ENCODE measurements around the gene EGF.
"Not testable (repeated sequence)": the region's sequence is repeated elsewhere in the genome, so short reads cannot be mapped to it uniquely, and the experiment has no call there.

The EGF gene

DNA sequence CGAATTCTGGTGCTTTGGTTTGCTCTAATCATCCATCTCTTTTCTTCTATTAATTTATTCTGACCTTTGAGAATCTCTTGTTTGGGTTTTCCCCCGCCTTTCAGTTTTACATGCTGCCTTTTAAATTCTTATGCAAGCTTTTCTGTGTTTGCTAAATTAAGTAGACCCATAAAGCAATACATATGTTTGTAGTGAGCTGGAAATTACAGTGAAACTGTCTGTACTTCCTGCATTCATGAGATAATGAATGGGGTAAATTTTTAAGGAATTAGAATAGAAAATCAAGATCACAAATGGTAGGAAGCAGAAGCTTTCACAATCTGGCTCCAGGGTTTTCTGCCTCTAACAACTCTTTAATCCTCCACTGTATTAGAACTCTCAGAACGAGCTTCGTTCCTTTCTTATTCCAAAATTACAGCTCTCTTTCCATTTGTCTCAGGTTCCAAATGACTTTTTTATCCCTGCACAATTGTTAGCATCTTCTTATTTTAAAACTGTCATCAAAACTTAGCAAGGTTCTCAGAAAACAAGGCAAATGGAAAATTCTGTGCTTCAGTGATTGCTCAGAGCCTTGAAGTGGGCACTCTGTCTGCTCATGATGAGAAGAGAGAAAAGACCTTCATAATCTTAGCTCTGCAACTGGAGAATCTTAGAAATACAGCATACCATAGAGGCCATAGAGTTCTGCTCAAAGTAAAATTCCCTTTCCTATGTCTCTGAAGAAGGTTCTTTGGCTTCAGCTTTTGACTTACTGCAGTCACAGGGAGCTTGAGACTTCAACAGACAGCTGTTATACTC, 108.2 kb downstream of the EGF start:
- no peaks in the 10 kb centered on the region for H3K27me3 ChIP-seq (ENCODE audit: control insufficient read depth in 1 of 2, insufficient read depth in 2 of 2, low read length in 2 of 2)
- no peak overlapping the region for H3K9ac ChIP-seq (ENCODE audit: low read length)
- no peaks in the 10 kb centered on the region for H3K36me3 ChIP-seq (ENCODE audit: insufficient read depth, low read length)
- H3K4me1 ChIP-seq (ENCODE audit: insufficient read depth, low read length), result no peaks in the 10 kb centered on the region
- no peak overlapping the region for H3K27ac ChIP-seq (ENCODE audit: low read depth, low read length)
- H3K9me3 ChIP-seq (ENCODE audit: low read length), result no peaks in the 10 kb centered on the region
- no peak overlapping the region for H3K4me3 ChIP-seq (ENCODE audit: low read depth in 1 of 2, low read length in 2 of 2)

DNA sequence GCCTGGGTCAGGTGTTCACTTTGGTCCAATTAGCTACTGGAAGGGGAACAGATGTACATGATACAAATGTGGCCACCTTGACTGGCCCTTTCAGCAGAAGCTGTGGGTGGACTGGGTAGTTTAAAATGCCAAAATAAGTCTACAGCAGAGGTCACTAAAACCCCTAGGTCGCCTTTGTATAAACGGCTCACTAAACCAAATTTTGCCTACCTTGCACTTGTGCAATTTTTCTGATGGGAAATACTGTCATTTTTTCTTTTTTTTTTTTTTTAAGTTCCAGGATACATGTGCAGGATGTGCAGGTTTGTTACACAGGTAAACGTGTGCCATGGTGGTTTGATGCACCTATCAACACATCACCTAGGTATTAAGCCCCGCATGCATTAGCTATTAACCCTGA, 109.8 kb downstream of the EGF start:
- H3K4me1 ChIP-seq (ENCODE audit: insufficient read depth, low read length), result no peaks in the 10 kb centered on the region
- H3K27ac ChIP-seq (ENCODE audit: low read depth, low read length), result no peak overlapping the region
- H3K9me3 ChIP-seq (ENCODE audit: low read length), result no peaks in the 10 kb centered on the region
- no peak overlapping the region for H3K4me3 ChIP-seq (ENCODE audit: low read depth in 1 of 2, low read length in 2 of 2)
- H3K27me3 ChIP-seq (ENCODE audit: control insufficient read depth in 1 of 2, insufficient read depth in 2 of 2, low read length in 2 of 2), result no peaks in the 10 kb centered on the region
- H3K36me3 ChIP-seq (ENCODE audit: insufficient read depth, low read length), result no peaks in the 10 kb centered on the region
- H3K9ac ChIP-seq (ENCODE audit: low read length), result no peak overlapping the region

DNA sequence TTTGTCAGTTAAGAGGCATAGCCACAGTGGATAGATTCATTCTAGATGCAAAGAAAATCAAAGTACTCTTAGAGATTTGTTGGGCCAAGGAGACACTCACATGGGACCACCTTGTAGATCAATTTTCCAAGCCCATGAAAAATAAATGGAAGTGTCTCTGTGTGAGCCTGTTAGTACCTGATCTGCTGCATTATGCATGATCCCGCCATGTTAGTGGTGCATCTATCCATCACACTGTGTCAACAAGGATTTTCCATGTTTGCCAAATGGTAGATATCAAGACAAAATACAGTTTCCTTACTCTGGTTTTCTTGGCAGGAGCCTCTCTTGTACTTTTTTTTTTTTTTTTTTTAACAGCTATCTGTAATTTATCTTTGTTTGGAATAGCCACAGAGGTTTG, 112.4 kb downstream of the EGF start:
- Histone ChIP-seq H3K27me3 (ENCODE audit: control insufficient read depth in 1 of 2, insufficient read depth in 2 of 2, low read length in 2 of 2) (no peaks in the 10 kb centered on the region), H3K9ac (ENCODE audit: low read length) (no peak overlapping the region), H3K9me3 (ENCODE audit: low read length) (no peaks in the 10 kb centered on the region), H3K4me3 (ENCODE audit: low read depth in 1 of 2, low read length in 2 of 2) (no peak overlapping the region), H3K36me3 (ENCODE audit: insufficient read depth, low read length) (no peaks in the 10 kb centered on the region), H3K4me1 (ENCODE audit: insufficient read depth, low read length) (no peaks in the 10 kb centered on the region), H3K27ac (ENCODE audit: low read depth, low read length) (no peak overlapping the region)

DNA sequence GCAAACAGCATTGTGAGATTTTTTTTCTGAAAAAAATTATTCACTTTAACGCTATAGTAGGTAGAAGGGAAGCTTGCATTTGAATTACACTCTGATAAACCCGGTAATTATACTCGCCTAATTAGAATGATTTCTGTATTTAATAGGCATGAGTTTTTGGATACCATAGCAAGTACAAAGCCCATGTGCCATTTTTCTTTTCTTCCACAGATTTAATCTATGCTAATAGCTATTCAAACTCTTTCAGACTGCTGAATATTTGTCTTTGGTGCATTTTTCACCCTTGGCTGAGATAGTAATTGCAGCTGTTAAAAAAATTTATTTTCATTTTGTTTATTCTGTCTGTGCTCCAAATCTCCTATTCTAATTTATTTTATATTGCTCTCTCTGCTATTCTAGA, 113.0 kb downstream of the EGF start:
- Histone ChIP-seq H3K4me1 (ENCODE audit: insufficient read depth, low read length) (no peaks in the 10 kb centered on the region), H3K9ac (ENCODE audit: low read length) (no peak overlapping the region), H3K4me3 (ENCODE audit: low read depth in 1 of 2, low read length in 2 of 2) (no peak overlapping the region), H3K27me3 (ENCODE audit: control insufficient read depth in 1 of 2, insufficient read depth in 2 of 2, low read length in 2 of 2) (peaks cover 0 to 3% of the 10 kb centered on the region in 2 donors), H3K36me3 (ENCODE audit: insufficient read depth, low read length) (no peaks in the 10 kb centered on the region), H3K27ac (ENCODE audit: low read depth, low read length) (no peak overlapping the region), H3K9me3 (ENCODE audit: low read length) (no peaks in the 10 kb centered on the region)

DNA sequence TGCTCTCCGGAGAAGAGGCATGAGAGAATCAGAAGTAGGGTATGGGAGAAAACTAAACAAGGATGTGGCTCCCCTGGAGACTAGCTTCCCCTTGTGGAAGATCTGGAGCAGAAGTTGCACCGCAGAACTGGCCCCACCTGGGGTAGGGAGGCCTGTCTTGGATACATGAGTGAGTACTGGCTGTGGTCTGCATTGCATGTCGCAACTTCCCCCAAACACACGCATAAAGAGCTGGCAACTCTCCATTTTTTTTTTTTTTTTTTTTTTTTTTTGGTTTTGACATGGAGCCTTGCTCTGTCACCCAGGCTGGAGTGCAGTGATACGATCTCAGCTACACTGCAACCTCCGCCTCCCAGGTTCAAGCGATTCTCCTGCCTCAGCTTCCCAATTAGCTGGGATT, 119.9 kb downstream of the EGF start:
- no peak overlapping the region for H3K4me3 ChIP-seq (ENCODE audit: low read depth in 1 of 2, low read length in 2 of 2)
- no peak overlapping the region for H3K9ac ChIP-seq (ENCODE audit: low read length)
- H3K27me3 ChIP-seq (ENCODE audit: control insufficient read depth in 1 of 2, insufficient read depth in 2 of 2, low read length in 2 of 2), result peaks cover 0 to 4% of the 10 kb centered on the region in 2 donors
- no peaks in the 10 kb centered on the region for H3K36me3 ChIP-seq (ENCODE audit: insufficient read depth, low read length)
- no peaks in the 10 kb centered on the region for H3K4me1 ChIP-seq (ENCODE audit: insufficient read depth, low read length)
- H3K27ac ChIP-seq (ENCODE audit: low read depth, low read length), result no peak overlapping the region
- no peaks in the 10 kb centered on the region for H3K9me3 ChIP-seq (ENCODE audit: low read length)

DNA sequence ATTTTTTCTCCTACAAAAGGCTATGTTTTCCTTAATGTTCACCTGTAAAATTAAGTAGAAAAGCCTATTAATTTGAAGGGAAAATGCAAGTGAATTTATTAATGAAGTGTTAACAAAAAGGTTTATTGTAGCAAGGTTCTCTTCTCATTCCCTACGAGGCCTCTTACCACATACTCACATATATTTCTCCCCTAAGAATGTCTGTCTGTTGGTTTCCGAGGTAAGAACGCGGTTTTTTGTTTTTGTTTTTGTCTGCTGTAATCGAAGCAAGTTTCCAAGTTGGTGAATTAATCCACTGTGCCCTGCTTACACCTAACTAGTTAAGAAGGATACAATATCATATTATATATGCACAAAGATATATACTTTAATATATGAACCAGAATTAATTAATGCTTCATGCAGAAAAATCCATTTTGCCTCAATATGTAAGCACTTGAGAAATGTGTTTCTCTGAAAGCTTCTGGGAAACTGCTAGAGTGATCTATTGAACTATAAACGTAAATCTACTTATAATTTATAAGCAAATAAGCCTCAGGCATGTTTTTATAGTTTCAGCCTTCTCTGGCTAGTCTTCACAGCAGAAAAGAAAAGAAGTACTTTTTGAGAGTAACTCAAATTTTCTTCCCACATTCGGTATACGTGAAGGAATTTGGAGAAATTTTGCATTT, 120.8 kb downstream of the EGF start:
- peaks cover 0 to 4% of the 10 kb centered on the region in 2 donors for H3K27me3 ChIP-seq (ENCODE audit: control insufficient read depth in 1 of 2, insufficient read depth in 2 of 2, low read length in 2 of 2)
- no peak overlapping the region for H3K9ac ChIP-seq (ENCODE audit: low read length)
- no peaks in the 10 kb centered on the region for H3K4me1 ChIP-seq (ENCODE audit: insufficient read depth, low read length)
- H3K36me3 ChIP-seq (ENCODE audit: insufficient read depth, low read length), result no peaks in the 10 kb centered on the region
- no peaks in the 10 kb centered on the region for H3K9me3 ChIP-seq (ENCODE audit: low read length)
- no peak overlapping the region for H3K4me3 ChIP-seq (ENCODE audit: low read depth in 1 of 2, low read length in 2 of 2)
- H3K27ac ChIP-seq (ENCODE audit: low read depth, low read length), result no peak overlapping the region

DNA sequence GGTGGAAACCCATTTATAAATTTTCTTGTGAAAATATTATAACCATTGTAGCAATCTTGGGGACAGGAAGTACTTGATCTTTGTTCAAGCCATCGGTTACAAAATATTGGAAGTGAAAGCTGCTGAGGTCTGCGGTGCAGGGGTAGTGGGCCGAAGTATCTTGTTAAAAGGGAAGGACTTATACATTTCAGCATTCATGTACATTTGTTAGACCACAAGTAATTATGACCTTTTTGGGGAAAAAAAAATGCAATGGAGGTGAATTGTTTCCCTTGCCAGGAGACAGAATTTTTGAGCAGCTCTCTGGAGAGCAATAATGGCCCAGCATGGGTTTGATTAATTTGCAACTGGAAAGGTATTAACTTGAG, 121.3 kb downstream of the EGF start:
- Histone ChIP-seq H3K4me1 (ENCODE audit: insufficient read depth, low read length) (no peaks in the 10 kb centered on the region), H3K27ac (ENCODE audit: low read depth, low read length) (no peak overlapping the region), H3K27me3 (ENCODE audit: control insufficient read depth in 1 of 2, insufficient read depth in 2 of 2, low read length in 2 of 2) (peaks cover 0 to 4% of the 10 kb centered on the region in 2 donors), H3K9ac (ENCODE audit: low read length) (no peak overlapping the region), H3K4me3 (ENCODE audit: low read depth in 1 of 2, low read length in 2 of 2) (no peak overlapping the region), H3K9me3 (ENCODE audit: low read length) (no peaks in the 10 kb centered on the region), H3K36me3 (ENCODE audit: insufficient read depth, low read length) (no peaks in the 10 kb centered on the region)

DNA sequence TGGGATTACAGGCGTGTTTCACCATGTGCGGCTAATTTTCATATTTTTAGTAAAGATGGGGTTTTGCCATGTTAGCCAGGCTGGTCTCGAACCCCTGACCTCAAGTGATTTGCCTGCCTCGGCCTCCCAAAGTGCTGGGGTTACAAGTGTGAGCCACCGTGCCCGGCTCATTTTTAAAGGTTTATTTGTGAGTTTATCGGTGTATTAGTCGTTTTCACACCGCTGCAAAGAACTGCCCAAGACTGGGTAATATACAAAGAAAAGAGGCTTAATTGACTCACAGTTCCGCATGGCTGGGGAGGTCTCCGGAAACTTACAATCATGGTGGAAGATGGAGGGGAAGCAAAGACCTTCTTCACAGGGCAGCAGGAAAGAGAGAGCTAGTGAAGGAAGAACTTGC, 126.5 kb downstream of the EGF start:
- H3K9me3 ChIP-seq (ENCODE audit: low read length); H3K27me3 ChIP-seq (ENCODE audit: control insufficient read depth in 1 of 2, insufficient read depth in 2 of 2, low read length in 2 of 2); H3K4me1 ChIP-seq (ENCODE audit: insufficient read depth, low read length); H3K27ac ChIP-seq (ENCODE audit: low read depth, low read length); H3K9ac ChIP-seq (ENCODE audit: low read length); H3K4me3 ChIP-seq (ENCODE audit: low read depth in 1 of 2, low read length in 2 of 2); H3K36me3 ChIP-seq (ENCODE audit: insufficient read depth, low read length): not testable (repeated sequence)

DNA sequence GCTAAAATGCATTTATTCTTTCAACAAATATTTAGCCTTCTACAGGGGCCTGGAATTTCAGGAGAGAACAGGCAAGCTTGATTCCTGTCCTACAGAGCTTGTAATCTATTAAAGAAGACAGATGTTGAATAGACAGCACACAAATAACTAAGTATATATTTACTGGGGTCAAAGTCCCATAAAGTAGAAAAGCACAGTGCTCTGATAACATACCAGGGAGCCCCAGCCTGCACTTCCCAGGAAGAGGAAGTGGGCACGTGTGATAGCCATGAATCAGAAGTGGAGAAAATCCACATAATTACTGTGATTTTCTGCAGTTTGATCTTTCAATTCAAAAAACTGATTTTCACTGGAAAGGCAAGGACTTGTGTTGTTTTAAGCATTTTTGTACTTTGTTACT, 129.1 kb downstream of the EGF start:
- Histone ChIP-seq H3K36me3 (ENCODE audit: insufficient read depth, low read length) (no peaks in the 10 kb centered on the region), H3K9me3 (ENCODE audit: low read length) (no peaks in the 10 kb centered on the region), H3K27me3 (ENCODE audit: control insufficient read depth in 1 of 2, insufficient read depth in 2 of 2, low read length in 2 of 2) (no peaks in the 10 kb centered on the region), H3K27ac (ENCODE audit: low read depth, low read length) (no peak overlapping the region), H3K9ac (ENCODE audit: low read length) (no peak overlapping the region), H3K4me3 (ENCODE audit: low read depth in 1 of 2, low read length in 2 of 2) (no peak overlapping the region), H3K4me1 (ENCODE audit: insufficient read depth, low read length) (no peaks in the 10 kb centered on the region)

DNA sequence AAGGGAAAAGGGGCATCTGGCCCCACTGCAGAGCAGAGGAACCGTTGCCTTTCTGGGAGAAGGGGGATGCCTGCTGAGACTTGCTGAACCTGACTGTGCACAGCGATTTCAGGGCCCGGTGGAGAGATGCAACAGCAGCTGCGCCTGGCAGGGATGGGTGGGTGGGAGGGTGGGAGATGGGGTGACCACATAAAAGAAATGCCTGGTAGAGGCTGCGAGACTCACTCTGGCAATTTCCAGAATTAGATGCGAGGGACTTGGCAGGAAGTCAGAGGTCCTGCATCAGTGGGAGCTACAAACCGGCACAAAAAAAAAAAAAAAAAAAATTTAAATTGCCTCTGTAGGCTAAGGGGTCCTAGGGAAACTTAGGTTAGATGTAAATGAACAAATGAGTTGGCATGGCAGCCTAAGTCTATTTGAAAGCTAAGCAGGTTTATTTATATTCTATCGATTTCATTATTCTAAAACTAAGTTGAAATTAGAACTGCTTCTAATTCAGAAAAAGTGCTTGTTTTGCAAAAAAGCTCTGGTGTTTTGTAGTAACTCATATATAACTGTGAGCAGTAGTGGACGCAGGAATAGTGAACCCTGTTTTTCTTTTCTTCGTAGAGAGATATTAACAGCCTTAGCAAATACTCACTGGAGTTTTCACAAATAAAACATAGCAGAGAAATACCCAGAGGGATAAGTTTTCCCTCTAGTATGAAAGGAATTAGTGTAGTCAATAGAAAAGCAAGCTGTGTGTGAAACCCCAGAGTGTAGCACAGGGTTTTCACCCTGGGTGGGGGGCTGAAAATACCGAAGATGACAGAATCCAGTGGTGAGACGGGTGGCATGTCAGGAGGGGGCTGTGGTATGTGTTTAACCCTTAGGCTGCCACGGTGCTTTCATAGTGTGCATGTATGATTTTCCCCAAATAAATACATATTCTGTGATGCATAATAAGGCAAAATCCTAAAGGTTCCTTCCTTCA, 130.1 kb downstream of the EGF start:
- Histone ChIP-seq H3K4me3 (ENCODE audit: low read depth in 1 of 2, low read length in 2 of 2) (no peak overlapping the region), H3K4me1 (ENCODE audit: insufficient read depth, low read length) (no peaks in the 10 kb centered on the region), H3K27me3 (ENCODE audit: control insufficient read depth in 1 of 2, insufficient read depth in 2 of 2, low read length in 2 of 2) (no peaks in the 10 kb centered on the region), H3K9me3 (ENCODE audit: low read length) (no peaks in the 10 kb centered on the region), H3K36me3 (ENCODE audit: insufficient read depth, low read length) (no peaks in the 10 kb centered on the region), H3K27ac (ENCODE audit: low read depth, low read length) (no peak overlapping the region), H3K9ac (ENCODE audit: low read length) (no peak overlapping the region)

DNA sequence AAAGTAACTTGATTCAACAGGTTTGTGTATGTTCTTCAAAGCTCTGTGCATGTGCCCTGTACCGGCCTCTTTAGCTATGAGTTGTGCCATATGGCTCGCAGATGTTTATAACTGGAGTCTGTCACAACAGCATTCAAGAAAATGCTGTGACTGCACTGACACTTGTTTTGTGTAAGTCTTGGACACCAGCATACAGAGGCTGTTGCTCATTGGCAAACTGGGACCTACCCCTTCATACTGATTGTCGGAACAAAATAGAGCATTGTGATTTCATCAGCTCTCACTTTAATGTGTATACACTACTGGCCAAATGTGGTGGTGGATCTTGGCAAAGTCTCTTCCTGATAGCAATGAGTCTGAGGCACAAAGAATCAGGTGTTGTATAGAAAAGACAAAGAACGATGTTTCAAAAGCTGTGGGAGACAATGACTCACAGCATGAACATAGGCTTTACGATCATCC, 133.9 kb downstream of the EGF start:
- Histone ChIP-seq H3K4me3 (ENCODE audit: low read depth in 1 of 2, low read length in 2 of 2) (no peak overlapping the region), H3K27me3 (ENCODE audit: control insufficient read depth in 1 of 2, insufficient read depth in 2 of 2, low read length in 2 of 2) (no peaks in the 10 kb centered on the region), H3K9ac (ENCODE audit: low read length) (no peak overlapping the region), H3K27ac (ENCODE audit: low read depth, low read length) (no peak overlapping the region), H3K36me3 (ENCODE audit: insufficient read depth, low read length) (no peaks in the 10 kb centered on the region), H3K4me1 (ENCODE audit: insufficient read depth, low read length) (no peaks in the 10 kb centered on the region), H3K9me3 (ENCODE audit: low read length) (no peaks in the 10 kb centered on the region)

All from muscle layer of colon (tissue), 2 donors.